NOMO-1 treated with DMSO at 0.1 percent for 48 hours (cell line): ENCODE measurements around the gene CCDC43.
"Not testable (repeated sequence)": the region's sequence is repeated elsewhere in the genome, so short reads cannot be mapped to it uniquely, and the experiment has no call there.

Source experiments
- DNase-seq: peaks from one replicate; lab custom pipeline; 2025; ENCODE audit not compliant: unreplicated experiment; lab: John Stamatoyannopoulos, UW

Gene CCDC43

DNA sequence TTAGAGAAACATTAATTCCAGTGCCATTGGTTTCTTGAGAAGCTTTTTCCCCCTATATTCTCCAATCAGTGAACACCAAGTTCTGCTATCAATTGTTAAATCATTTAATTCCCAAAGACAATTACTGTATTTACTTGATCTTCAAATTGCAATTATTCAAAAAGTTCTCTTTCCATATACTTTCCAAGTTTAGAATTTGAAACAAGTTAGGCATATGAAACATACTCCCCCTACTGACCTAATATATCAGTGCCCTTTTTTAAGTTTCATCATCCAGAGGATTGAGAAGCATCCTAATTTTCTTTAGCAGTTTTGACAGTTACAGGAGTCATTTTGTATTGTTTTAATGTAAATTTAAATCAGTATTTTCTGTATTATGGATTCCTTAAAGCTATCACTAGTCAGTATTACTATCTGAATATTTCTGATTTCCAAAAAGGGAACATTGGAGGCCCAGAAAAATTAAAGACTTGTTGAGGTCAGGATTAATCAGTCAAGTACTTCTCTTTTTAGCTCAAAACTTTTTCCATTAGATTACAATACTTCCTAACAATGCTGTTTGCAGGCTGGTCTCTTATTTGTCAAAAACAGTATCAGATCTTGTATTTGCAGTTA is 17.0 kb downstream of the CCDC43 start:
- peak; percentile 34 for DNase-seq

DNA sequence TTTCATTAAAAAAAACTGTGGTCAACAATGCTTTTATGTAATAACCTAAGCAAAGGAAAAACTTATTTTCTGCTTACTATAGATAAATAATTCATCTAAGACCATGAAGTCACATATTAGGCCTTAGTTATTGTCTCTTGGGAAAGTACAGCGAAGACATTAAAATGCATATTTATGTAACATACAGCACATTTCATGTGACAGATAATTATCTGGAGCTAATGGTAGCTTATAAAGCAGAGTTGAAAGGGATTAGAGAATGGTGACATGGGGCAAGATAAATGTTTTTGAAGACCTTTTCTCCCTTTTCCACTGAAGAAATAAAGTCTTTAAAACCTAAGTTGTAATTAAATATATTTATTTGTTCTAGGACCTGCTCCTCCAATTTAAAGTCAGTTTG is 23.6 kb downstream of the CCDC43 start:
- DNase-seq, result no peak

DNA sequence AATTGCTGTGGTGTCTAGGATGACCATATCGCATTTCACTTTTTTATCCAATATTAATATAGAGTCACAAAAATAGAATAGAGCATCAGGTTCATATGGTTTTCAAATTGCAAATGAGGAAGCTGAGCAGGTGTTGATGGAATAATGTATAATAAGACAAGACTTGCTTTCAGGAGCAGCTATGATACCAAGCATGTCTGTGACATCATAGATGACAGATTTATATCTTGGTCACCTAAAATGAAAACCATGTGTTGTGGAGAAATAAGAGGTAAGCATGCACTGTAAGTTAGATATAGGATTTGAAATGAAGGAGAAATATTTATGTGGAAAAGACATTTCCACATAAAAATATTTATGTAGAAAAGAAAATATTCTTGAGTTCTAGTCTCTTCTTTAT is 24.7 kb downstream of the CCDC43 start:
- DNase-seq, result no peak

DNA sequence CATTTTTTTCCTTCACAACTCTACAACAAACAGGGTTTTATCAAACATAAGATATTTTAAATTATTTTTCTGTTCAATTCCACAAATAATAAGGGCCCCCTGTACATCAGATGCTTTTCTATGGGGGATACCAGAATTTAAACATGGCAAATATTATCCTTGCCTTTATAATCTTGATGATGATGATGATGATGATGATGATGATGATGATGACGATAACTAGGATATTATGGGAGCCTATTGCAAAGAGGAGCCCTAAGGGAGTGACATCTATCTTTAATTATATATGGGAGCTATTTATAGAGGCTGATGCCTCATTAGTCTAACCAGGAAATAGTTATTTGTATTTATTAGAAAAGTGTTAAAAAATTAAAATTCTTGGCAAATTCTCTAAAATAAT is 26.5 kb downstream of the CCDC43 start:
- DNase-seq, result no peak

DNA sequence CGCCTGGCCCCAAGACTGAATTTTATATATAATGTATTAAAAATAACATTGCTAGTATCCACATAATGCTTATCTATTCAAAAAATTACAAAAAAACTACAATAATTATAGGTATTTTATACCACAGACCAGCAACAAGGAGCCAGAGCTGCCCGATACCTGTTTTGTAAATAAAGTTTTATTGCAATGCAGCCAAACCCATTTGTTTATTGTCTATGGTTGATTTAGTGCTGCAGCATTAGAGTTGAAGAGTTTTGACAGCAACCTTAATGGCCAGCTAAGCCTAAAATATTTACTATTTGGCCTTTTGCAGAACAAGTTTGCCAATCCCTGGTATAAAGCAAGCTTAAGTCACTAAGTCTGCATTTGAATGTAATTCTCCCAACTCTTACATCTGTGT is 27.7 kb downstream of the CCDC43 start:
- no peak for DNase-seq

DNA sequence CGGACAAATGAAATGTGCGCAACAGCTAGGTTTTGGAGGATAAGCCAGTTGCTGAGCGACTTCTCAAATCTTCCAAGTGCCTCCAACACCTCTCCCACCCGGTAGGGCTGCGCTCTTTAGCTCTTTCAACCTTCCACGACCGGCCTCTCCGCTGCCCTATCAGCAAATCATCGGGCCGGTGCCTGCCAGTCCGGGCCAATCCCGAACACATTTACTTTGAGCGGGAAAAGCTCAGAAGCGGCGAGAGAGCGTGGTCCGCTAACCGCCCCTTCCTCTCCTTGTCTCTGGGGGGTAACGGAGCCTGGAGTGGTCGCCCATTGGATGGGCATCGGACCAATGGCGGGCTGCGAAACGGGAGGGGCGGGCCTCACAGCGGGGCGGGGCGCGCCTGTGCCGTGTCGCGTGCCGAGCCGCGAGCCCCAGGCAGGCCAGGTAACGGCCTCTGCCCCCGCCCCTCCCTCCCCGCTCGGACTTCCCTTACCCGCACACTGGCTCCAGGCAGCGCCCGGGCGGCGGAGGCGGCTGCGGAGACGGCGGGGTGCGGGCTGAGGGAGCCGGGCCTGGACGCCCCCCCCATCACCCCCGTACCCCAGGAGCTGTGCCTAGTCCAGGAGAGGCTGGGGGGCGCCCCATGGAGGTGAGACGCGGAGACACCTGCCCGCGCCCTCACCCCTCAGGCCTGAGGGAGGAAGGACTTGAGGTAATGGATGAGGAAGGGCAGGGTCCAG is 33.4 kb downstream of the CCDC43 start, which contains the start of gene MEIOC:
TSS of gene MEIOC (plus strand) at position 486 of the 728 bp plus-strand sequence. CDS start at position 632, 146 bp downstream.
- peak; percentile 83 for DNase-seq

DNA sequence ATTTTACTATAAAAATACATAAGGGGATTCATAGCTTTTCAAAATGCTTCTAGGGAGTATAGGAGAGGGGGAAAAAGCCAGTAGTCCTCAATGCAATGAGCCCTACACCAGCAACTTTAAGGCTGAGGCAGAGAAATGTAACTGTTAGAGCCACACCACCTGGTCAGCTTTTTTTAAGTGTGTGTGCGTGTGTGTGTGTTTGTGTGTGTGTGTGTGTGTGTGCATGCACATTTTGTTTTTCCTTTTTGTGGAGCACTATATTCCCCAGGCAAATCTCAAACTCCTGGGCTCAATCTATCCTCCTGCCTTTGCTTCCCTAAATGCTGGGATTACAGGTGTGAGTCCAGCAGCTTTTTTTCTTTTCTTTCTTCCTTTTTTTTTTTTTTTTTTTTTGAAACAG is 35.6 kb downstream of the CCDC43 start:
- no peak for DNase-seq

DNA sequence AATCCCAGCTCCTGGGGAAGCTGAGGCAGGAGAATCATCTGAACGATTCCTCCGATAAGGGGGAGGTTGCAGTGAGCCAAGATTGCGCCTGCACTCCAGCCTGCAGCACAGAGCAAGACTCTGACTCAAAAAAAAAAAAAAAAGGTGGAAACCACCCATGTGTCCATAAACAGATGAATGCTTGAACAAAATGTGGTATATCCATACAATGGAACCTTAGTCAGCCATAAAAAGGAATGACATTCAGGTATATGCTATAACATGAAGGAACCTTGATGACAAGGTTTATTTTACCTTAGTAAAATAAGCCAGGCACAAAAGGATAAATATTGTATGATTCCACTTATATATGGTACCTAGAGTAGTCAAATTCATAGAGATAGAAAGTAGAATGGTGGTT is 36.2 kb downstream of the CCDC43 start:
- DNase-seq, result no peak

DNA sequence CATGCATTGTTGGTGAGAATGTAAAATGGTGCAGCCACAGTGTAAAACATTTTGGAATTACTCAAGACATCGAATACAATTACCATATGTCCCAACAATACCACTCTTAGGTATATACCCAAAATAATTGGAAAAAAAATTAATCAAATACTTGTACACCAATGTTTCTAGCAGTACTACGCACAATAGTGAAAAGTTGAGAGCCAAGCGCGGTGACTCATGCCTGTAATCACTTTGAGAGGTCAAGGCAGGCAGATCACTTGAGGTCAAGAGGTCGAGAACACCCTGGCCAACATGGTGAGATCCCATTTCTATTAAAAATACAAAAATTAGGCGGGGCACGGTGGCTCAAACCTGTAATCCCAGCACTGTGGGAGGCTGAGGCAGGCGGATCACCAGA is 36.8 kb downstream of the CCDC43 start:
- DNase-seq, result no peak

DNA sequence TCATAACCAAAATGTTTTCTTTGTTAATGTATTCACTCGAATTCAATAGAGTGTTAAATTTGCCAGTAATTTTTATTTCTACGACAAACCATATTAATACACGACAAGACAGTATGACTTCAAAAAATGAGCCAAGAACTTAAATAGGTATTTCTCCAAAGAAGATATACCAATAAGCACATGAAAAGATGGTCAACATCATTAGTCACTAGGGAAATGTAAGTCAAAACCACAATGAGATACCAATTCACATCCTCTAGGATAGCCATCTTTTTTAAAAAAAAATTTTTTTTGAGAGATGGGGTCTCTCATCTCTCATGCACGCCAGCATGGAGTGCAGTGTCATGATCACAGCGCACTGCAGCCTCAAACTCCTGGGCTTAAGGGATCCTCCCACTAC is 38.3 kb downstream of the CCDC43 start:
- DNase-seq, result no peak

DNA sequence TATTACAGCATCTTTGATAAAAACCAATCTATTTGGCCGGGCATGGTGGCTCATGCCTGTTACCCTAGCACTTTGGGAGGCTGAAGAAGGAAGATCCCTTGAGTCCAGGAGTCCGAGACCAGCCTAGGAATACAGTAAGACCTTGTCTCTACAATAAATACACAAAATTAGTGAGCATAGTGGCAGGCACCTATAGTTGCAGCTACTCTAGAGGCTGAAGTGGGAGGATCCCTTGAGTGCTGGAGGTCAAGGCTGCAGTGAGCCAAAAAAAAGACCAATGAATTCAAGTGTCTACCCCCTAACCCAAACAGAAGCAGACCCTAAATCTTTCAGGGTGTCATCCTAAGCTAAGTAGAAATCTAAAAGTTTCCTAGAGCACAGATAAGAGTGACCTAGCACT is 40.6 kb downstream of the CCDC43 start:
- DNase-seq, result no peak

DNA sequence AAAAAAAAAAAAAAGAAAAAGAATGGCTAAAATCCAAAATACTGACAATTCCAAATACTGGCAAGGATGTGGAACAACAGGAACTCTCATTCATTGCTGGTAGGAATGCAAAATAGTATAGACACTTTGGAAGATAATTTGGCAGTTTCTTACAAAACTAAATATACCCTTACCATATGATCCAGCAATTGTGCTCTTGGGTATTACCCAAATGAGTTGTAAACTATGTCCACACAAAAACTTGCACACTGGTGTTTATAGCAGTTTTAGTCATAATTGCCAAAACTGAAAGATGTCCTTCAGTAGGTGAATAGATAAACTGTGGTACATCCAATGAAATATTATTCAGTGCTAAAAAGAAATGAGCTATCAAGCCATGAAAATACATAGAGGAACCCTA is 41.8 kb downstream of the CCDC43 start:
- DNase-seq, result no peak

DNA sequence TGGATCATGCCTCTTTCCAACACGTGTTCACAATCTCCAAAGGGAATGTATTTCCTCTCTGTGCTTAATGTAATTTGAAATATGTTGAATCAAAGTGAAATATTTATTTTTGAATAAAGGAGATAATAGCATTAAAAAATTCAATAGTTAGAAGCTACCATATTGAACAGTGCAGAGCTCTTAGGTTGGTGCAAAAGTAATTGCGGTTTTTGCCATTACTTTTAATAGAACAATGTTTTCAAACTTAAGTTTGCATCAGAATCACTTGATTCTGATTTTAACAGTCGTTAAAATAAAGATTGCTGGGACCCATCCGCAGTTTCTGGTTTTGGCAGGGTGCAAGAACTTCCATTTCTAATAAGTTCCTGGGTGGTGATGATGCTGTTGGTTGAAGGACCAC is 43.3 kb downstream of the CCDC43 start:
- no peak for DNase-seq

DNA sequence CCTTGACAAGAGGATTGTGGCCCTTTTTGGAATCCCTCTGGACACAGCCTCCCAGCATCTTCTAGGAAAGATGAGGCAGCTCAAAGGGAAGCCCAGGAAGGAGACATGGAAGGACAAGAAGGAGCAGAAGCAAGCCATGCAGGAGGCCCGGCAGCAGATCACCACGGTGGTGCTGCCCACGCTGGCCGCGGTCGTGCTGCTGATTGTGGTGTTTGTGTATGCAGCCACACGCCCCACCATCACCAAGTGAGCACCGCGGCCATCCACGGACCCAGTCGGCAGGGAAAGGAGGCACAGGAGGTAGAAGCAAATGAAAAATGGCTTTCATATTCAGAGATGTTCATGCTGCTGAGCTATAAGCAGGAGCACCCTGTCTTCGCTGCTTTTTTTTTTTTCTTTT is 44.2 kb downstream of the CCDC43 start:
- no peak for DNase-seq

DNA sequence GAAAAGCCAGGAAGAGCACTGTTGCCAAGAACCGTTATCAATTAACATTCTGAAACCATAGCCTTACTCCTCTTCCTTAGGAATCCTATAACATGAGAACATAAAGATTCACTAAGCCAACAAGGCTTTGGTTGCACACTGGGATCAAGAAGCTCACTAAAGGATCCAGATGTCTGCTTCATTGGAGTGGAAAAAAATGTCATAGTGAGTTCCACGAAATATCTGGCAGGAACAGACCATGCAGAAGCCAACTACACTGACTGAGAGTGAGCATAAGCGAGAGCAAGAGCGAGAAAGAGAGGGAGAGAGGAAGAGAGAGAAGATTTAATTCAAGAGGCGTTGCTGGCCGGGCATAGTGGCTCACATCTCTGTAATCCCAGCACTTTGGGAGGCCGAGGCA is 46.7 kb downstream of the CCDC43 start:
- DNase-seq, result no peak

DNA sequence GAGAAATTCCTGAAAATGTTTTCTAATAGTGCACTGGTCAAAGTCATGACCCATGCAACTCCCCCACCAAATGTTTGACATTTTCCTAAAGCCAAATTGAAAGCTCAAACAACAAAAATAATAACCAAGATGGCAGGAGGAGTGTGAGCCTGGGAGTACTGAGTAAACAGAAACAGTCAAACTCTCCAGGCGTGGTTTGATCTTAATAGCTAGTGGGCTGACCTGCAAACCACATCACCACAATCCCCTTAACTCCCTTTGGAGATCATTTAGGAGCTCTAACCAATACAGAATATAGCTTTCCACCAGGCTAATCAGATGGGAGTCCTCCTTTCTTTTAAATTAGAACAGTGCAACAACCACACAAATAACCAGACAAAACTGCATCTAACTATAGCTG is 52.5 kb downstream of the CCDC43 start:
- no peak for DNase-seq

DNA sequence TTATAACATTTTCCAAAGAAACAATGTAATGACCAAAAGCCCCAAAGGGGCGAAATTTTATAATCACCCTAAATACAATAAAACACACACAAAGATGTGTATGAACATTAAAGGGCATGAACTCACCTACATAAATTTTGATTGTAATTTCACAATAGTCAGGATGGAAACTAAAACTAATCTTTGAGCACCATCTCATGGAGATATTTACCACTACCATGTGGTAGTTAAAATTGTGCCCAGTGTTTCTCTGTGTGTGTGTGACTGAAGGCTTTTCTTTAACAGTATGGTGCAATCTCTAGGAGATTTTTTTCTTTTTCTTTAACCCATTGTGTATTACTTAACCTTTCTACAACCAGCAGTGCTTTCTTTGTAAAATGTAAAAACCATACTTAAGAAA is 53.0 kb downstream of the CCDC43 start:
- peak; percentile 89 for DNase-seq

DNA sequence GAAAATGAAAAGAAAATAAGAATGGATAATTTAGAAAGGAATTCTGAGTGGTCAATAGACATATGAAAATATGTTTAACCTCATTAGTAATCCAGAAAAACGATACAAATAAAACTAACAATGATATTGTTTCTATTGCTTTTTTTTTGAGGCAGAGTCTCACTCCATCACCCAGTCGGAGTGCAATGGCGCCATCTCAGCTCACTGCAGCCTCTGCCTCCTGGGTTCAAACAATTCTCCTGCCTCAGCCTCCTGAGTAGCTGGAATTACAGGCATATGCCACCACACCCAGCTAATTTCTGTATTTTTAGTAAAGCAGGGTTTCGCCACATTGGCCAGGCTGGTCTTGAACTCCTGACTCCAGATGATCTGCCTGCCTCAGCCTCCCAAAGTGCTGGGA is 55.2 kb downstream of the CCDC43 start:
- not testable (repeated sequence) for DNase-seq

DNA sequence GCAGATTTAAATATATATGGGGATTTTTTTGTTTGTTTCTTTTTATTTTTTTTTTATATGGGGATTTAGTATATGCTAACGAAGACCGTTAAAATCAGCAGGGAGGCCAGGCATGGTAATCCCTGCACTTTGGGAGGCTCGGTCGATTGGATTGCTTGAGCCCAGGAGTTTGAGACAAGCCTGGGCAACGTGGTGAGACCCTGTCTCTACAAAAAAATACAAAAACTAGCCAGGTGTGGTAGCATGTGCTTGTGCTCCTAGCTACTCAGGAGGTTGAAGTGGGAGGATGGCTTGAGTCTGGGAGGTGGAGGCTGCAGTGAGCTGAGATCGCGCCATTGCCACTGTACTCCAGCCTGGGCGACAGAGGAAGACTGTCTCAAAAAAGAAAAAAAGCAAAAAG is 55.6 kb downstream of the CCDC43 start:
- no peak for DNase-seq

DNA sequence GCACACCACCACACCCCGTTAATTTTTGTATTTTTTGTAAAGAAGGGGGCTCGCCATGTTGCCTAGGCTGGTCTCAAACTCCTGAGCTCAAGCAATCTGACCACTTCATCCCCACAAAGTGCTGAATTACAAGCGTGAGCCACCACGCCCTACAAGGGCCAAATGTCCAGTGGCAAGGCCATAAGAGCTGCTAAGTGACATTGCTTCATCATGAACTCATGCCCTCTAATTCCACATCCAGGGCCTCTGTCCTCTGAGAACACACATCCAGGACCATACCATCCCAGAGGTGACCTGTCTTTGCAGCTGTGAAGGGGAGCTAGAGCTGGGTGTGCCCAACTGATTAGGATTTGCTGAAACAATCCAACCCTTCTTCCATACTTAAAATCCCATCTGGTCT is 58.9 kb downstream of the CCDC43 start:
- DNase-seq, result no peak

DNA sequence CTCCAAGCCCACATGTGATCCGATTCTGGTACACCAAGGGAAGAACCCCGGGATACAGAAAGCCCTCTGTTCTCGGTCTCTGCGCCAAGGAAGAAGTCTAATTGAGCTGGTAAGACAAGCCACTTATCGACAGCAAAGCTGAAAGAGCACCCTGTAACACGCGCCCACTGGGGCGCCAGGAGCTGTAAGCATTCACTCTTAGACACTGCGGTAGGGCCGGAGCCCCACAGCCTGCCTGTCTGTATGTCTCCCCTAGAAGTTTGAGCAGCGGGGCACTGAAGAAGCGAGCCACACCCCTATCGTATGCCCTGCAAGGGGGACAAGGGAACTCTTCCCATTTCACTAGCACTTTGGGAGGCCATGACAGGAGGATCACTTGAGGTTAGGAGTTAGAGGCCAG is 60.3 kb downstream of the CCDC43 start:
- DNase-seq, result no peak

DNA sequence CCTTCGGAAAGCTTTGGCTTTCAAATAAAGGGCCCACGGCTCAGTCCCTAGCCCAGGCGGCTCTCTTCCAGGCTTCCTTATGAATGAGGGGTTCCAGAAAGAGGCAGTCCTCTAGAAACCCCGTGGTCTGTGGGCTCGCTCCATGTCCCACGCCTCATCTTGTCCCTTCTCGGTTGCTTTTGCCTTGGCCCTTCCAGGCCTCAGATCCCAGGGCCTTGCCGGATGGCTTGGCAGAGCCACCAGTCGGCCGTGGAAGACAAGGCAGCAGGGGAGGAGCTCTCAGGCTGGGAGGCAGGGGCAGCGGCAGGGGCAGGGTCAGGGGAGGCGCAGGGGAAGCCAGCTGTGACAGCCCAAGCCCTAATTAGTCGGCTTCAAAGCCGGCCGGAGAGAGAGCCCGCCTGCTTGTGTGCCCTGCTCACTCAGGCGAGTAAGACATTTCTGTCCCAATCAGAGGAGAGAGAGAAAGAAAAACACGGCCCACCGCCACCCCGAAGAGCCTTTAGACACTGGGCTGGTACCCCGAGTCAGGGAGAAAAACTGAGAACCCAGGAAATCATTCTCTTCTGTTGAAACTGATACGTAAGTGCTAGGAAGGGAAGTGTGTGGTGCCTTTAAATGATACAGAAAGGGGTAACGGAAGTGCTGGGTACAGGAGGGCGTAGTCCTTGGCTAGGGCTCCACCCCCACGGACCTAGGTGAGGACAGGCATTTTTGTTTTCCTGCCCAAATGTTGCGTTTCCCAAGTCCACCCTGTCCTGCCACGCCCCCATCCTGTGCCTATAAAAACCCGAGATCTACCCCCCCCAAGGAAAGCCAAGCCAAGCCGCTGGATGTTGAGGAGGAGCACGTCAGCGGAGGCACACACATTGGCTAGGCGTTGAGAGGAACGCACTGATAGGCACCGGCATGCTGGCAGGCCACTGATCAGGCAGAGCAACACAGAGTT is 61.1 kb downstream of the CCDC43 start:
- peak; percentile 79 for DNase-seq
